GM10266 (cell line): ENCODE data around the gene MYEF2.

Experiments used
- DNase-seq: peaks from one replicate; pipeline ENCODE4 v3.0.0; 2012; ENCODE audit errors: extremely low spot score
- TF ChIP-seq, protein P1 (sequence below): IDR thresholded peaks from 2 replicates; pipeline ENCODE4 v1.5.1; 2012; ENCODE audit warnings: mild to moderate bottlenecking, low read depth; ENCODE audit not compliant: control insufficient read depth, insufficient read depth; ENCODE audit errors: missing control alignments

The MYEF2 gene

GRCh38 chr15:48084759-48085590 is 93.1 kb downstream of the MYEF2 start:
- peak; percentile 24 for DNase-seq
- TF ChIP-seq, protein P1, sequence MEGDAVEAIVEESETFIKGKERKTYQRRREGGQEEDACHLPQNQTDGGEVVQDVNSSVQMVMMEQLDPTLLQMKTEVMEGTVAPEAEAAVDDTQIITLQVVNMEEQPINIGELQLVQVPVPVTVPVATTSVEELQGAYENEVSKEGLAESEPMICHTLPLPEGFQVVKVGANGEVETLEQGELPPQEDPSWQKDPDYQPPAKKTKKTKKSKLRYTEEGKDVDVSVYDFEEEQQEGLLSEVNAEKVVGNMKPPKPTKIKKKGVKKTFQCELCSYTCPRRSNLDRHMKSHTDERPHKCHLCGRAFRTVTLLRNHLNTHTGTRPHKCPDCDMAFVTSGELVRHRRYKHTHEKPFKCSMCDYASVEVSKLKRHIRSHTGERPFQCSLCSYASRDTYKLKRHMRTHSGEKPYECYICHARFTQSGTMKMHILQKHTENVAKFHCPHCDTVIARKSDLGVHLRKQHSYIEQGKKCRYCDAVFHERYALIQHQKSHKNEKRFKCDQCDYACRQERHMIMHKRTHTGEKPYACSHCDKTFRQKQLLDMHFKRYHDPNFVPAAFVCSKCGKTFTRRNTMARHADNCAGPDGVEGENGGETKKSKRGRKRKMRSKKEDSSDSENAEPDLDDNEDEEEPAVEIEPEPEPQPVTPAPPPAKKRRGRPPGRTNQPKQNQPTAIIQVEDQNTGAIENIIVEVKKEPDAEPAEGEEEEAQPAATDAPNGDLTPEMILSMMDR, result peak; percentile 61
